GM08714 (cell line): ENCODE results near the gene PDE8B.

Source experiments
- H3K4me3 ChIP-seq: fragments of 200-500 bp; sonication (Bioruptor generic); 2 replicates; pipeline ENCODE4 v1.5.1; 2014; ENCODE audit warnings: mild to moderate bottlenecking, low read length, inconsistent platforms
- ZNF274 ChIP-seq: IDR thresholded peaks from 2 replicates; pipeline ENCODE4 v1.6.1; 2012; ENCODE audit warnings: mild to moderate bottlenecking, low read depth, low read length

The PDE8B gene

DNA sequence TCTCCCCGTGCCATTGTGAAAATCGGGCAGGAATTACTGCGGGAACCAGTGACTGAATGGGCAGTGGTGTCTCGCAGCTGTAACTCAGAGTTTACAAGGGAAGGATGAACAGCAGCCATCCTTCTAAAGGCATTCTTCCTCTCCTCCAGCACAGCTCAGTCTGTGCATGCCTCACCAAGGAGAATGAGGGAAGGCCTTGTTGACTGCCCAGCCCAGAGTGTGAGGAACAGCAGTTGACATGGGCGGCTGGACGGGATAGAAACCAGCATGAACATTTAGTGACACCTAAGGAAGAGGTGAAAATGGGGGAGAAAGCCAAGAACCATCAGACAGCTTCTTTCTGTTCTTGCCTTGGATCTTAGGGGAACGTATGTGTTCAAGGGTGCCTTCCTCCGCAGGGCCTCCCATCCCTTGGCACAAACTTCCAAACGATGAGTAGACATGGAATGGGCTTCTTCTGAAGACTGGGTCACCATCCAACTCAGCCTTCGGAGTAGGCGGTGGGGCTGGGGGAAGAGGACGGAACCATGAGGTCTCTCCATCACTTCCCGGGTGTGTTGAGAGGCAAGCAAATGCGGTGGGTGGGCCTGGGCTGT is 887 bp upstream of the PDE8B start:
- H3K4me3 ChIP-seq, result no peak overlapping the region
- TF ChIP-seq ZNF274, result no peak

DNA sequence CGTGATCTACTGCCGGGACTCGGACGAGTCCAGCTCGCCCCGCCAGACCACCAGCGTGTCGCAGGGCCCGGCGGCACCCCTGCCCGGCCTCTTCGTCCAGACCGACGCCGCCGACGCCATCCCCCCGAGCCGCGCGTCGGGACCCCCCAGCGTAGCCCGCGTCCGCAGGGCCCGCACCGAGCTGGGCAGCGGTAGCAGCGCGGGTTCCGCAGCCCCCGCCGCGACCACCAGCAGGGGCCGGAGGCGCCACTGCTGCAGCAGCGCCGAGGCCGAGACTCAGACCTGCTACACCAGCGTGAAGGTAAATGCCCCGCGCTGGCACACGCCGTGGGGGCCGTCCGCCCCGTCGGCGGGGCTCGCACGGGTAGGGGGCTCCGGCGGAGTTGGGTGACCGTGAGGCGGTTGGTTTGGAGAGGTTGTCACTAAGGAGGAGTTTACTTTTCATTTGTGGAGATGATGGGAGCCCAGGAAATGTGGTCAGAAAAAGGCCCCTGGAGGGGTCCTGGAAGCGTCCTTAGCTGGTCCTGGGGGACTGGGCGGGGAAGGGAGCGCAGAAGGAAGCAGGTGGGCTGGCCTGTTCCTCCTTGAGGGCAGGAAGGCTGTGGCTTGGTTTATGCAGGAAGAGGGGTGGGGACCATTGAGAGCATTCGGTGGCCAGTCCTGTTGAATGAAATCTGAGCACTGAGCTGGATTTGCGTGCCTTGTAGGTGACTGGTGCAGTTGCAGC is 647 bp downstream of the PDE8B start:
- no peak for TF ChIP-seq ZNF274
- peak overlapping the region; percentile 70; the same call in 1 of the 2 replicates for H3K4me3 ChIP-seq

DNA sequence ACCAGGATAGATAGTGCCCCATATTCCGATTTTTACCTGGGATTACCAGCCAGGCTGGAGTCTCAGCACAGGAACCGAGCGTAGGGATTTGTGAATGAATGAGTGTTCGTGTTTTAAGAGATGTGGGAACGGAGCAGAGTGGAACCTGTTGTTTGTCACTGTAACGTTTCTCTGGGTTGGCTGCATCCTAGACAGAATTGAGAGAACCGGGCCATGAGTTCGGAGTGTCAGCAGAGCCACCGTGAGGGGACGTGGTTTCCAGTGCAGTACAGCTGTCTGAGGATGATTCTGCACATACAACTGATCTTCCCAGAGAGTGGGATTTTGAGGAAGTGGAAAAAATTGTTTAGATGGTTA is 1.2 kb downstream of the PDE8B start:
- TF ChIP-seq ZNF274, result no peak

DNA sequence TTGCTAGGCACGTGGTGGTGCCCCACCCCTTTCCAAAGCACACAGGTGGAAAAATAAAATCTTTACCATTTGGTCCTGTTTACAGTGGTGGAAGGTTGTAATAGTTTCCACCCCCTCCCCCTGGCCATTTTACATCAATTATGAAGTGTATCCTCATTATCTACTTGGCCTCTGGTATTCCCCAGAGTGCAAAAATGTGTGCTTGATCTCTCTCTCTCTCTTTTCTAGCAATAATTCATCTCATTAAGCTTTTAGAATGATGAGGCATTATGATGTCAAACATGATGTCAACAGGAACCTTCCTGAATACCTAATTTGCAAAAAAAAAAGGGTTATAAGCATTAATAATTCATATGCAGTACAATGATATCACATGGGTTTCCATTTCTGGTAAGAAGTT is 3.1 kb downstream of the PDE8B start:
- H3K4me3 ChIP-seq, result no peak overlapping the region
- TF ChIP-seq ZNF274, result no peak

More for the DNA sequence above, 1.2 kb downstream of the PDE8B start:
- no peak overlapping the region for H3K4me3 ChIP-seq

DNA sequence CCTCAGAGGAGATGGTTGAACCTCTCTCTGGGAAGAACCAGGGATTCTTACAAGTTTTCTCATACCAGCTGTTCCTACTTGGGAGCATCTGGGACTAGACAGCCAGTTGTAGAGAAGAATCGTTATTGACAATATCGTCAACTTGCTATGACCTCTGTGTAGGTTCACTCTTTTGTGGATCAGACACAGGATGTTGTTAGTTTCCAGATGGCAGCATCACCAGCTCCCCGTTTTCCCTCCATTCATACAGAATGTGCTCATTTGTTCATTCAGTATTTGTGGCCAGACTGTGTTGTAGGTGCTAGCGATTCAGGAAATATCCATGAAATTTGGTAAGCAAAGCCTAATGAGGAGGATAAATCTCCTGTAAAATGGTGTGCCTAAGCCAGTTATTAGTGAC is 3.7 kb downstream of the PDE8B start:
- TF ChIP-seq ZNF274, result no peak
- no peak overlapping the region for H3K4me3 ChIP-seq

DNA sequence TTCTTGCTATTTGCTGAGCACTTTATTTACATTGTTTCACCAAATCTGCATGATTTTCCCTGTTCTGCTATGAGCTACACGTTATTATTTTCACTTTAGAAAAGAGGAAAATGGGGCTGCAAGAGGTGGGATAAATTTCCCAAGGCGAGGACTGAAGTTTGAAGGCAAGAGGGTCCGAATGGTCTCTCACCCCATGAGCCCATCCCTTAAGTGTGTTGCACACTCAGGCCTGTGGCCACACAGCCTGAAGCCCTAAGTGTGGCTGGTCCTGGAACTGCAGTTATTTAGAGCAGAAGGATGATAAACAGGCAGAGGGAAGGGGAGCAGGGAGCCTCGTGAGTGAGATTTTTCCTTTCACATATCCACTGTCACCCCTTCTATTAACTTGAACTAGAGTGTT is 7.8 kb downstream of the PDE8B start:
- no peak overlapping the region for H3K4me3 ChIP-seq
- no peak for TF ChIP-seq ZNF274

DNA sequence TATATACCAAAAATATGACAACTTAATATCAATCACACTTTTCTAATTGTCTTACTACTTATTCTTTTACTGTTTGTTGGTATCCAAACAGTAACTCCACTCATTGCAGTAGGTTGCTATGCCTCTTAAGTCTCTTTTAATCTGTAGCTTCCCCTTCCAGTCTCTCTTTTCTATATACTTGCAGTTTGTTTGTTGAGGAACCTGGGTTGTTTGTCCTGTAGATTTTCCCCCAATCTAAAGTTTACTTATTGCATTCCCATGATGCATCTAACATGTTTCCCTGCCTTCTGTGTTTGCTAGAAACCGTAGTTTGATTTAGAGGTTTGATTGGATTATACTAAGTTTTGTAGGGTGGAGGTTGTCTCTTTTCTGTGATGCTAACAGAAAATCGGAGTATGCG is 10.6 kb downstream of the PDE8B start:
- H3K4me3 ChIP-seq, result no peak overlapping the region
- no peak for TF ChIP-seq ZNF274

DNA sequence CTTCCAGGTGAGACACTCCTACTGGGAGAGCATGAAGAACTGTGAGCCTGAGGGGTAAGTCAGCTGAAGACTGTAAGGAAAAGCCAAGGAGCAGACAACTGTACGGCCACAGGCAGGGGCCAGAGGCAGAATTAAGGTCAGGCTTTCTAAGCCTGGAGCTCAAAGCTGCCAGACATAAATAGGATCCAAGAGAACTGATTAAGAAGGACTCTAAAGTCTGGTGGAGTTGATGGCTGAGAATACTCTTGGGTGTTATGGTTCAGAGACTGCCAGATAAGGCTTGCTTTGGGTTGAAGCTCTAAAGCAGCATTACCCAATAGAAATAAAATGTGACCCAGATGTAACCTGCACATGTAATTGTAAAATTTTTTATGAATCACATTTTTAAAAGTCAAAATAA is 12.2 kb downstream of the PDE8B start:
- H3K4me3 ChIP-seq, result no peak overlapping the region
- TF ChIP-seq ZNF274, result no peak

DNA sequence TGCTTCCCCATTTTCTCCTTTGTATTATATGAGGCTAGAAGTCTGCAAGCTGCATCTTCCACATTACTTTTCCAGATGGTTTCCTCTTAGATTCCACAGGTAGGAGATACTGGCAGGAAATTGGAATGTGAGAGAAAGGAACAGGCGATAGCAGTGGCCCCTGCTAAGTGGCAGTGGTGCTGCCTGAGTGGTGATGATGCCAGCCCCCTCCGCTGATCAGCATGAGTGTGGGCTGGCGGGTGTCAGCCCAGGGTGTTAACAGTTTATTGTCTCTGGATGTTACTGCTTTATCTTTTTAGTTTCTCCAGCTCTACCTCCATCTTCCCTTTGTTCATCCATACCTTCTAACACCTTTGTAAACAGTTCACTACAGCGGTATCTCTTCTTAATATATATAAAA is 13.2 kb downstream of the PDE8B start:
- H3K4me3 ChIP-seq, result no peak overlapping the region
- no peak for TF ChIP-seq ZNF274

DNA sequence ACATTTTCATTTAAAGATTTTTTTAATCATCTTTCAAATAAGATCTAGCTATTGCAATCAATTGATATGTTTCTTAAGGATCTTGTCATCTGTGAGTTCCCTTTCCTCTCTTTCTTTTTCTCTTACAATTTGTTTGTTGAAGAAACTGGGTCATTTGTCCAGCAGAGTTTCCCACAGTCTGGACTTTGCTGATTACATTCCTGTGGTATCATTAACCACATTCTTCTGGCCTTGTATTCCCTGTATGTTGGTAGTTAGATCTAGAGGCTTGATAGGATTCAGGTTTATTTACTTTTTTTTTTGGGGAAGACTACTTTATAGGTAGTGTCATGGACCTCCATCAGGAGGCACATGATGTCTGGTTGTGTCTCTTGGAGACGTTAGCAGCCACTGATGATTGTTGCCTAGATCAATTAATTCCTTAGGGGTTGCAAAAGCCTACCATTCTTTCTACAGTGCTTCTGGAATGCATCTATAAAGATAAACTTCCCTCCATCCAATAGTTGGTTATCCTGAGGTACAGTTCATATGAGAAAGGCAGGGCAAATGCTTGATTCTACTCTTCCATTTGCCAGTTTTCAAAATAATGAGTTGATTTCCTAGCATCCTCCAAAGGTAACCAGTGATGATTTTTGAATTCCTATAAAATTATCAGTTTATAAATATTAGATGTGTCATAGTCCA is 14.3 kb downstream of the PDE8B start:
- H3K4me3 ChIP-seq, result no peak overlapping the region
- no peak for TF ChIP-seq ZNF274

DNA sequence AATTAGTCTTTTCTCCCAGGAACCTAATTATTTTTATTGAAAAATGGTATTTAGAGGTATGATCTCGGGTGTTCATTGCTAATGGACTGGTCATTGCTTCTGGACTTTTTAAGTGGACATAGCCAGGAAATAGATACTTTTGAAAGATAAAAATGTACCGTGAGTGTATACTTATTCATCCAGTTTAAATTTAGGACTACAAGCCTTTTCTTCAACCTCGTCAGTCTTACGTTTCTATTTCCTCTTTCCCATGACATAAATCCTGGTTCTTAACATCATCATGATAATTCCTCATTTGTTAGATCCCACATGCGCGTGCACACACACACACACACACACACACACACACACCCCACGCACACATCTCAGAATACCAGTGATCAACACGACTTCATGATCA is 15.1 kb downstream of the PDE8B start:
- no peak for TF ChIP-seq ZNF274
- no peak overlapping the region for H3K4me3 ChIP-seq

DNA sequence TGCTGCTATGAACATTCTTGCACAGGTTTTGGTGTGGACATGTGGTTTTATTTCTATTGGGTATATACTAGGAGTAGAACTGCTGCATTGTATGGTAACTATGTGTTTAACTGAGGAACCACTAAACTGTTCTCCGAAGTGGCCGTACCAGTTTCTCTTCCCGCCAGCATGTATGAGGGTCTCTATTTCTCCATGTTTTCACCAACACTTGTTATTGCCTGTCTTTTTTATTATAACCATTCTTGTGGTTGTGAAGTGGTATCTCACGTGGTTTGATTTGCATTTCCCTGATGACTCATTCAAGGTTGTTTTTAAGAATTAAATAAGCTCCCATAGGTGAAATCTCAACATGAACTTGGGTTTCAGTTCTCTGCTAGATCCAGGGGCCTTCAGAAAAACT is 19.4 kb downstream of the PDE8B start:
- TF ChIP-seq ZNF274, result no peak

DNA sequence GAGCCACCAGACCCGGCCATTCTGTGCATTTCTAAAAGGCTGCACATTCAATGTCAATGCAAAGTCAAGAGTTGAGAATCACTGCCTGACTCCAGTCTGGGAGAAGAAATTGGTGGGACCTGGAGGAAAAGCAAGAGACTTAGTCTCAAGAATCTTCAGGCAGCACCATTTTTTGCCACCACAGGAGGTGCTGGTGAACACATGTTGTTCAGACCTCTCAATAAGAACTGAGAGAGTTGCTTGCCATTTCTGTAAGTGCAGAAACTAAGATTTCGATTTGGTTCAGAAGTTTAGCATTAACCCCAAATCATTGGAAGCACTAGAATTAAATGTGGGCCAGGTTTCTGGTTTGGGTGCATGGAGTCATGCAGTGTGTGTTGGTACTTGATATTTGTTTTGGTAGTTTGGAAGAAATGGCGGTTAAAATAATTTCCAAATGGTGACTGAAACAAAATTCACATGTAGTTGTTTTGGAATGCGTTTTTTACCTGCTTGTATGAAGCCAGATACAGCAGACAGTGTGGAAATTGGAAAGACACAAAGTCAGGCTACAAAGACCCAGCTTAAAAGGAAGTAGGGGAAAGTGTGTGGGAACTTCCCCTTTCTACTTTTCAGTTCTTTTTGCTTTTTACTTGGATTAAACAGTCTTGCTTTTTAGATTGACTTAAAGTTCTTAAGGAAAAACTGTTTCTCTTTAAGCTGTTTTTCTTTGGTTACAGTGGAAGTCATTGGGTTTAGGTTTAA is 20.4 kb downstream of the PDE8B start:
- TF ChIP-seq ZNF274, result no peak
- H3K4me3 ChIP-seq, result no peak overlapping the region

More for the DNA sequence above, 19.4 kb downstream of the PDE8B start:
- H3K4me3 ChIP-seq, result no peak overlapping the region

DNA sequence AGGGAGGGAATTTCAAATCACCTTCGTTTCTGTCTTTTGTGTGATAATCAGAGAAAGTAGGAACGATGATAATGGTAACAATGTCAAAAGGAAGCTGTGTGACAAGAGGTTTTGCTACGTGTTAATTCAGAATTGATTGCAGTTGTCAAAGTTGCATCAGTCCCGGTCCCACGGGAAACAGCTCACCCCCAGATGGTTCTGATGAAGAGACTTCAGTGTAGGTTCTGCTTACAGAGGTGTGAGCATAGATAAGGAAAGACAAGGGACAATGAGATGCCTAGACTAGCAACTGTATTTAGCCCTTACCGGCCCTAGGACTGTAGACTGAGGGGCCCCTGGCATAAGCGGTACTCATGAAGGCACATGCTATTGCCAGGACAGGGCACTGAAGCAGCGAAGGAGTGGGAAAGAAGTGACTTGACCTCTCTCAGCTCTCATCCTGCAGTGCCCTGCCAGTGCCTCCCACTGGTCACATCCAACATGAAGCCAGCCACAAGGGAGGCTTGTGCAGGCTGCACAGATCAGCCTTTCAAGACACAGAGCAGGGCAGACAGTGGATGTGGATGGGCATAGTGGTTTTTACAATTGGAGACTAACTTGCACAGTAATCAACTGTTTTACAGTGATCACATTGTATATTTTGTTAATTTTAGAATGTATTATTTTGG is 21.1 kb downstream of the PDE8B start:
- TF ChIP-seq ZNF274, result no peak
- H3K4me3 ChIP-seq, result no peak overlapping the region
